ENCODE measurements around the gene PCSK7.

The PCSK7 gene

GRCh38 chr11:117202386-117203068 is 29.3 kb downstream of the PCSK7 start:
- TF ChIP-seq CTCF (IDR thresholded peaks at IDR 0.05; ENCODE audit: control extremely low read depth, extremely low read depth, low read depth, missing control alignments) = no peak
- DNase-seq (ENCODE audit: extremely low spot score) = no peak
- CTCF ChIA-PET = interaction anchor here (0.6 to 1.9 kb wide), 6 partner anchors 14 to 26 kb away, joined by 3 to 6 read pairs (median 4); no protein-coding TSS in a partner anchor
- POLR2A ChIA-PET = interaction anchor here (0.5 kb wide), 1 partner anchor 17 kb away, joined by 4 read pairs; no protein-coding TSS in a partner anchor

GRCh38 chr11:117201658-117202305 is 30.1 kb downstream of the PCSK7 start:
- TF ChIP-seq CTCF (IDR thresholded peaks at IDR 0.05; ENCODE audit: control extremely low read depth, extremely low read depth, low read depth, missing control alignments) = no peak
- POLR2A ChIA-PET = no interaction called here
- CTCF ChIA-PET = interaction anchor here (0.7 to 1.9 kb wide), 5 partner anchors 20 to 26 kb away, joined by 3 to 6 read pairs (median 4); no protein-coding TSS in a partner anchor
- DNase-seq (ENCODE audit: extremely low spot score) = no peak

- ChIA-PET CTCF (interaction anchor here (0.9 to 1.9 kb wide), 3 partner anchors 19 to 27 kb away, joined by 3 to 6 read pairs (median 4); no protein-coding TSS in a partner anchor), POLR2A (no interaction called here)
- no peak for TF ChIP-seq CTCF (IDR thresholded peaks at IDR 0.05; ENCODE audit: control extremely low read depth, extremely low read depth, low read depth, missing control alignments)
- DNase-seq (ENCODE audit: extremely low spot score) = no peak
Observed at GRCh38 chr11:117200813-117201657, 30.8 kb downstream of the PCSK7 start.

- CTCF ChIA-PET = interaction anchor here (0.9 to 1.6 kb wide), 3 partner anchors 18 to 28 kb away, joined by 3 to 5 read pairs (median 4); no protein-coding TSS in a partner anchor
- no peak for DNase-seq (ENCODE audit: extremely low spot score)
- POLR2A ChIA-PET = no interaction called here
- TF ChIP-seq CTCF (IDR thresholded peaks at IDR 0.05; ENCODE audit: control extremely low read depth, extremely low read depth, low read depth, missing control alignments) = no peak
Observed at GRCh38 chr11:117199916-117200812, 31.7 kb downstream of the PCSK7 start.

DNA sequence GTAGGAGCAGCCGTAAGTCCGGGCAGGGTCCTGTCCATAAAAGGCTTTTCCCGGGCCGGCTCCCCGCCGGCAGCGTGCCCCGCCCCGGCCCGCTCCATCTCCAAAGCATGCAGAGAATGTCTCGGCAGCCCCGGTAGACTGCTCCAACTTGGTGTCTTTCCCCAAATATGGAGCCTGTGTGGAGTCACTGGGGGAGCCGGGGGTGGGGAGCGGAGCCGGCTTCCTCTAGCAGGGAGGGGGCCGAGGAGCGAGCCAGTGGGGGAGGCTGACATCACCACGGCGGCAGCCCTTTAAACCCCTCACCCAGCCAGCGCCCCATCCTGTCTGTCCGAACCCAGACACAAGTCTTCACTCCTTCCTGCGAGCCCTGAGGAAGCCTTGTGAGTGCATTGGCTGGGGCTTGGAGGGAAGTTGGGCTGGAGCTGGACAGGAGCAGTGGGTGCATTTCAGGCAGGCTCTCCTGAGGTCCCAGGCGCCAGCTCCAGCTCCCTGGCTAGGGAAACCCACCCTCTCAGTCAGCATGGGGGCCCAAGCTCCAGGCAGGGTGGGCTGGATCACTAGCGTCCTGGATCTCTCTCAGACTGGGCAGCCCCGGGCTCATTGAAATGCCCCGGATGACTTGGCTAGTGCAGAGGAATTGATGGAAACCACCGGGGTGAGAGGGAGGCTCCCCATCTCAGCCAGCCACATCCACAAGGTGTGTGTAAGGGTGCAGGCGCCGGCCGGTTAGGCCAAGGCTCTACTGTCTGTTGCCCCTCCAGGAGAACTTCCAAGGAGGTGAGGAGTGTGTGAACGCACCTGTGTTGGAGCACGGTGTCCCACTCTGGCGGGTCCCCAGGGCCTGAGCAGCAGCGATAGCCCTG is 32.6 kb downstream of the PCSK7 start, which contains the start of gene TAGLN:
Gene TAGLN (plus strand): TSS at position 318 of the 863 bp plus-strand sequence. CDS start 3,644 bp downstream, outside the sequence.
- POLR2A ChIA-PET = no interaction called here
- TF ChIP-seq CTCF (IDR thresholded peaks at IDR 0.05; ENCODE audit: control extremely low read depth, extremely low read depth, low read depth, missing control alignments) = no peak
- CTCF ChIA-PET = interaction anchor here (1.5 kb wide), 1 partner anchor 18 kb away, joined by 5 read pairs; no protein-coding TSS in a partner anchor
- no peak for DNase-seq (ENCODE audit: extremely low spot score)
